DOHH2 (cell line): Measurements from ENCODE around the gene ISM2.

ENCODE experiments used
- H3F3A ChIP-seq: fragments of 200-600 bp; sonication (generic), shearing (Covaris generic); 2 replicates; pipeline ENCODE4 v1.6.0; 2016; ENCODE audit warnings: antibody characterized with exemption, mild to moderate bottlenecking; ENCODE audit not compliant: control insufficient read depth, insufficient read depth
- H3K27ac ChIP-seq: fragments of 200-600 bp; sonication (generic); 2 replicates; pipeline ENCODE4 v1.5.1; 2014; ENCODE audit warnings: low read depth, mild to moderate bottlenecking, low read length, moderate library complexity
- H3K27me3 ChIP-seq: fragments of 200-600 bp; sonication (generic); 2 replicates; pipeline ENCODE4 v1.6.1; 2014; ENCODE audit warnings: mild to moderate bottlenecking, low read length, mixed read lengths; ENCODE audit not compliant: control insufficient read depth
- H3K36me3 ChIP-seq: fragments of 200-600 bp; sonication (generic); 2 replicates; pipeline ENCODE4 v1.6.1; 2014; ENCODE audit warnings: mild to moderate bottlenecking, low read length, moderate library complexity, mixed read lengths; ENCODE audit not compliant: control insufficient read depth
- H3K4me1 ChIP-seq: fragments of 200-600 bp; sonication (generic); 2 replicates; pipeline ENCODE4 v1.6.1; 2014; ENCODE audit warnings: mild to moderate bottlenecking, low read length, mixed read lengths; ENCODE audit not compliant: control insufficient read depth
- H3K4me2 ChIP-seq: fragments of 200-600 bp; sonication (generic); 2 replicates; pipeline ENCODE4 v1.6.0; 2014; ENCODE audit warnings: mild to moderate bottlenecking, low read length, moderate library complexity
- H3K4me3 ChIP-seq: fragments of 200-600 bp; sonication (generic); 2 replicates; pipeline ENCODE4 v1.5.1; 2014; ENCODE audit warnings: mild to moderate bottlenecking, low read length, mixed read lengths
- H3K79me2 ChIP-seq: fragments of 200-600 bp; sonication (generic); 2 replicates; pipeline ENCODE4 v1.6.1; 2014; ENCODE audit warnings: mild to moderate bottlenecking, low read length, mixed read lengths; ENCODE audit not compliant: control insufficient read depth
- H3K9me2 ChIP-seq: fragments of 200-600 bp; sonication (generic); replicated peaks from 2 replicates; pipeline ENCODE4 v1.6.1; 2014; ENCODE audit warnings: mild to moderate bottlenecking, low read length, mixed read lengths; ENCODE audit not compliant: control insufficient read depth
- H3K9me3 ChIP-seq: fragments of 200-600 bp; sonication (generic); 2 replicates; pipeline ENCODE4 v1.6.1; 2014; ENCODE audit warnings: antibody characterized with exemption, low read length, mixed read lengths; ENCODE audit not compliant: control insufficient read depth, insufficient read depth
- H4K20me1 ChIP-seq: fragments of 200-600 bp; sonication (generic); 2 replicates; pipeline ENCODE4 v1.6.0; 2014; ENCODE audit warnings: low read depth, mild to moderate bottlenecking, antibody characterized with exemption, low read length, moderate library complexity; ENCODE audit not compliant: control insufficient read depth, insufficient read depth
- EZH2phosphoT487 ChIP-seq: fragments of 200-600 bp; sonication (generic); IDR thresholded peaks from 2 replicates; pipeline ENCODE4 v1.6.1; 2017; ENCODE audit warnings: borderline replicate concordance, mild to moderate bottlenecking, antibody characterized with exemption, low read length, moderate library complexity, mixed read lengths
- TF ChIP-seq, protein P1 (sequence below): fragments of 200-600 bp; sonication (generic); IDR thresholded peaks from one replicate; pipeline ENCODE4 v1.5.1; 2014; ENCODE audit warnings: antibody characterized with exemption, mild to moderate bottlenecking, low read depth, low read length; ENCODE audit not compliant: poor library complexity, severe bottlenecking

Gene ISM2

GRCh38 chr14:77457522-77458248 lies 40.9 kb downstream of the ISM2 start, which contains the start of the genes AHSA1 and VIPAS39:
TSS of gene AHSA1 (plus strand) at chr14:77458093. CDS start at chr14:77458190, 97 bp downstream.
TSS of gene VIPAS39 (minus strand) at chr14:77457601. CDS start at chr14:77454102, 3,499 bp downstream.
- Histone ChIP-seq H3K4me3 (peak within 1 kb of the TSS; percentile 99), H3K4me1 (peaks cover 24% of the 10 kb centered on the region), H4K20me1 (peaks cover 12% of the 10 kb centered on the region; the same call in 1 of the 2 replicates), H3F3A (no peaks in the 10 kb centered on the region), H3K27me3 (no peaks in the 10 kb centered on the region), H3K27ac (peak within 1 kb of the TSS; percentile 80), H3K4me2 (peak within 1 kb of the TSS; percentile 85), H3K9me3 (no peaks in the 10 kb centered on the region), H3K79me2 (peaks cover 77% of the 10 kb centered on the region), H3K9me2 (no peaks in the 10 kb centered on the region), H3K36me3 (peaks cover 59% of the 10 kb centered on the region)
- TF ChIP-seq, protein P1, sequence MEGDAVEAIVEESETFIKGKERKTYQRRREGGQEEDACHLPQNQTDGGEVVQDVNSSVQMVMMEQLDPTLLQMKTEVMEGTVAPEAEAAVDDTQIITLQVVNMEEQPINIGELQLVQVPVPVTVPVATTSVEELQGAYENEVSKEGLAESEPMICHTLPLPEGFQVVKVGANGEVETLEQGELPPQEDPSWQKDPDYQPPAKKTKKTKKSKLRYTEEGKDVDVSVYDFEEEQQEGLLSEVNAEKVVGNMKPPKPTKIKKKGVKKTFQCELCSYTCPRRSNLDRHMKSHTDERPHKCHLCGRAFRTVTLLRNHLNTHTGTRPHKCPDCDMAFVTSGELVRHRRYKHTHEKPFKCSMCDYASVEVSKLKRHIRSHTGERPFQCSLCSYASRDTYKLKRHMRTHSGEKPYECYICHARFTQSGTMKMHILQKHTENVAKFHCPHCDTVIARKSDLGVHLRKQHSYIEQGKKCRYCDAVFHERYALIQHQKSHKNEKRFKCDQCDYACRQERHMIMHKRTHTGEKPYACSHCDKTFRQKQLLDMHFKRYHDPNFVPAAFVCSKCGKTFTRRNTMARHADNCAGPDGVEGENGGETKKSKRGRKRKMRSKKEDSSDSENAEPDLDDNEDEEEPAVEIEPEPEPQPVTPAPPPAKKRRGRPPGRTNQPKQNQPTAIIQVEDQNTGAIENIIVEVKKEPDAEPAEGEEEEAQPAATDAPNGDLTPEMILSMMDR: no peak
- TF ChIP-seq EZH2phosphoT487: no peak

- no peak for TF ChIP-seq EZH2phosphoT487
- TF ChIP-seq, protein P1: no peak
- Histone ChIP-seq H3K4me2 (peak overlapping the region; percentile 66), H3F3A (no peaks in the 10 kb centered on the region), H3K27me3 (no peaks in the 10 kb centered on the region), H3K9me2 (no peaks in the 10 kb centered on the region), H4K20me1 (peaks cover 12% of the 10 kb centered on the region; the same call in 1 of the 2 replicates), H3K9me3 (no peaks in the 10 kb centered on the region), H3K36me3 (peaks cover 55% of the 10 kb centered on the region), H3K4me3 (peak overlapping the region; percentile 99), H3K4me1 (peaks cover 24% of the 10 kb centered on the region), H3K27ac (peak overlapping the region; percentile 28; the same call in 1 of the 2 replicates), H3K79me2 (peaks cover 71% of the 10 kb centered on the region)
Measured at GRCh38 chr14:77457115-77457521, 41.5 kb downstream of the ISM2 start.

DNA sequence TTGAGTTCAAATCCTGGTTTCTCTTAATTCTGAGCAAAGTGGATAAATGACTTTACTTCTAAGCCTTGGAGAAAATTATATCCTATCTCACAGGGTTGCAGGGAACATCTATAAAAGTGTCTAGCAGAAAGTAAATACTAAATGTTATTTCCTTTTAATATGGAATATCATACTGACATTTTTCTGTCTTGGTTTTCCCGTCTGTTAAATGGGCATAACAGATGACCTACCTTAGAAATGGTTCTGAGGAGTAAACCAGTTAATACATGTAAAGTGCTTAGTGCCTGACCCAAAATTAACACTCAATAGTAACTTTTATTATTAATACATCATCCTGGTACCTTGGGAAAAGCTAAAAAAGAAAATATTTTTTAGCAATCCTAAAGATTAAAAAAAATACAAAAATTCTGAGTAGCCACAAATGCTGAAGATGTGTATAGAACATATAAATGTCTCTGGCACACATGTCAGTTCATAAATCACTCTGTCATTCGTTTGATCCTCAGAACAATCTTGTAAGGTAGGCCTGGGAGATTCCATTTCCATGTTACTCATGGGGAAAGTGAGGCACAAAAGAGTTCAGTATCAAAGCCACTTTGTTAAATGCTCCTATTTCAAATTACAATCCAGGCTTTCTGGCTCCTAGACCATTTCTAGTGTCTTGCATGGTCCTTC lies 42.5 kb downstream of the ISM2 start:
- no peaks in the 10 kb centered on the region for H3K27me3 ChIP-seq
- no peaks in the 10 kb centered on the region for H3F3A ChIP-seq
- no peaks in the 10 kb centered on the region for H3K9me2 ChIP-seq
- peaks cover 55% of the 10 kb centered on the region for H3K36me3 ChIP-seq
- peak overlapping the region; percentile 66 for H3K4me2 ChIP-seq
- peaks cover 61% of the 10 kb centered on the region for H3K79me2 ChIP-seq
- TF ChIP-seq EZH2phosphoT487: no peak
- TF ChIP-seq, protein P1: no peak
- peaks cover 24% of the 10 kb centered on the region for H3K4me1 ChIP-seq
- H3K4me3 ChIP-seq: peak overlapping the region; percentile 99
- H3K9me3 ChIP-seq: no peaks in the 10 kb centered on the region
- no peak overlapping the region for H3K27ac ChIP-seq
- H4K20me1 ChIP-seq: peaks cover 12% of the 10 kb centered on the region; the same call in 1 of the 2 replicates
